K562 (cell line): ENCODE measurements around the gene PNRC2.
"Not testable (repeated sequence)": the region's sequence is repeated elsewhere in the genome, so short reads cannot be mapped to it uniquely, and the experiment has no call there.

ENCODE experiments used
- JUNB ChIP-seq: fragments of 450-650 bp; formaldehyde crosslinking; conservative IDR thresholded peaks from 2 replicates; pipeline ENCODE4 v1.4.0; 2020; ENCODE audit warnings: mild to moderate bottlenecking
- MAFF ChIP-seq: IDR thresholded peaks from 2 replicates; pipeline ENCODE4 v1.6.1; 2012; ENCODE audit warnings: low read length, improper control_type of control experiment
- SMARCA5 ChIP-seq: fragments of 450-650 bp; IDR thresholded peaks from 2 replicates; pipeline ENCODE4 v1.6.1; 2016
- ZNF124 ChIP-seq: sonication (generic); formaldehyde crosslinking; IDR thresholded peaks from 2 replicates; pipeline ENCODE4 v1.8.1; 2022; ENCODE audit warnings: missing genetic modification reagents
- TF ChIP-seq, protein P1 (sequence below): sonication (generic); formaldehyde crosslinking; IDR thresholded peaks from 2 replicates; pipeline ENCODE4 v1.8.1; 2023; ENCODE audit warnings: mild to moderate bottlenecking, missing genetic modification reagents, moderate library complexity

DNA sequence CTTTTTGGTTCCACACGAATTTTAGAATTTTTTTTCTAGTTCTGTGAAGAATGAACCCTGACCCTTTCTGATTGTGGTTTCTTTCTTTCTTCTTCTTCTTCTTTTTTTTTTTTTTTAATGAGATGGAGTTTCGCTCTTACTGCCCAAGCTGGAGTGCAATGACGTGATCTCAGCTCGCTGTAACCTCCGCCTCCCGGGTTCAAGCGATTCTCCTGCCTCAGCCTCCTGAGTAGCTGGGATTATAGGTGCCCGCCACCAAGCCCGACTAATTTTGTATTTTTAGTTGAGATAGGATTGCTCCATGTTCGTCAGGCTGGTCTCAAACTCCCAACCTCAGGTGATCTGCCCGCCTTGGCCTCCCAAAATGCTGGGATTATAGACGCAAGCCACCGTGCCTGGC, 32.4 kb downstream of the PNRC2 start:
- TF ChIP-seq JUNB (CRISPR knock-in tag); MAFF; ZNF124; SMARCA5: not testable (repeated sequence)
- TF ChIP-seq, protein P1, sequence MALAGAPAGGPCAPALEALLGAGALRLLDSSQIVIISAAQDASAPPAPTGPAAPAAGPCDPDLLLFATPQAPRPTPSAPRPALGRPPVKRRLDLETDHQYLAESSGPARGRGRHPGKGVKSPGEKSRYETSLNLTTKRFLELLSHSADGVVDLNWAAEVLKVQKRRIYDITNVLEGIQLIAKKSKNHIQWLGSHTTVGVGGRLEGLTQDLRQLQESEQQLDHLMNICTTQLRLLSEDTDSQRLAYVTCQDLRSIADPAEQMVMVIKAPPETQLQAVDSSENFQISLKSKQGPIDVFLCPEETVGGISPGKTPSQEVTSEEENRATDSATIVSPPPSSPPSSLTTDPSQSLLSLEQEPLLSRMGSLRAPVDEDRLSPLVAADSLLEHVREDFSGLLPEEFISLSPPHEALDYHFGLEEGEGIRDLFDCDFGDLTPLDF (CRISPR knock-in tag): not testable (repeated sequence)
